Measurements from ENCODE around the gene RAET1E.
"Not testable (repeated sequence)": the region's sequence is repeated elsewhere in the genome, so short reads cannot be mapped to it uniquely, and the experiment has no call there.

Gene RAET1E

DNA sequence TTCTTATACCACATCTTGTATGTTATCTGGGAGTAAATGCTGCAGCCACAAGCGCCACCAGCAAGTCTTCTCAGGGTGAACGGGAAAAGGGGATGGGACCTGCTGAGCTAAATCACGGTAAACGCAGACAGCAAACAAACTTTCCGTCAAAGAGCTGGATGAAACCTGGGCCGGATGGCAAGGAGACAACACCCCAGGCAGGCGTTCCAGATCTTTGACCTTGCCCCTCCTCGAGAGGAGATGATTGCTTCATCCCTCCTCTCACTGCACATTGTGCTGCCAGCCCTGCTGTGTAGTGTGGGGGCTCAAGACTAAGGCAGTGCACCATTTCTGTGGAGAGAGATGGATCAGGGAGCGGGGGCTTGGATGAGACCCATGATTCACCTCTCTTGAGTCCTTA is 9.8 kb downstream of the RAET1E start:
- DNase-seq: no peak

- DNase-seq: no peak
Observed at GRCh38 chr6:149887343-149887742, 10.6 kb downstream of the RAET1E start.

DNA sequence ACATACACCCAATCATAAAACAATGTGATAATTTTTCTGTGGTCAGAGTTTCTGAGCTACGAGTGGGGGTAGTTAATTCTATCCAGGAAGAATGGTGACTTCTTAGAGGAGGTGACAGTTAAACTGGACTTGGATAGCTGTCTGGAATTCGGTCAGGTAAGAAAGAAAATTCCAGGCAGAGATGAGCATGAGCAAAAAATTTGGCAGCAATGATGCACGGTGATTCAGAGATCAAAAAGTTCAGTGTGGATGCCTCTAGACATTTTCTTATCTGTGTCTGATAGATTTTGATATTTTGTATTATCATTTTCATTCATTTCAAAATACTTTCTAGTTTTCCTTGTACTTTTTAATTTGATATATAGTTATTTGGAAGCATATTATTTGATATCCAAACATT is 12.0 kb downstream of the RAET1E start:
- DNase-seq: no peak

DNA sequence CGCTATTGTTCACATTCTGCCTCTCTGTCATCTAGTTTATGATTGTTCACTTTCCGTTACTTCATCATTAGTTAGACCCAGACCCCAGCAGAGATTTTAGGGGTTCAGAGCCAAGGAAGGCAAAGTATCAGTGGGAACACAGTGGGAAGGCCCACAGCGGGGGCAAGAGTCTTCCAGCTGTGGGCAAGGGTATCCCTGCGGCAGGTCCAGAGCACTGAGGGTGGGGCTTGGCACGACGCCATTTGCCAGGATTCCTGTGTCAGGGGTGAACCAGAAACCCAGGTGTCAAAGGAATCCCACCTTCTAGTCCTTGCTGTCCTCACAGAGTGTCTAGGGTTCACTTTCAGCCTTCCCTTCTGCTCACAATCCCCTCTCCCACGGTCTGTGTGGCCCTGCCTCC is 13.3 kb downstream of the RAET1E start:
- DNase-seq: no peak

- DNase-seq: no peak
Observed at GRCh38 chr6:149884215-149884614, 13.7 kb downstream of the RAET1E start.

DNA sequence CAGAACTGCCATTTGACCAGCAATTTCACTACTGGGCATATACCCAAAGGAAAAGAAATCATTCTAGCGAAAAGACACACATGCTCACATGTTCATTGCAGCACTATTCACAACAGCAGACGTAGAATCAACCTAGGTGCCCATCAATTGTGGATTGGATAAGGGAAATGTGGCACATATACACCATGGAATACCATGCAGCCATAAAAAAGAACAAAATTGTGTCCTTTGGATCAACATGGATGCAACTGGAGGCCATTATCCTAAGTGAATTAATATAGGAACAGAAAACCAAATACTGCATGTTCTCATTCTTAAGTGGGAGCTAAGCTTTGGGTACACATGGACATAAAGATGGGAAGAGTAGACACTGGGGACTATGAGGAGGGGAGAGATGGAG is 16.1 kb downstream of the RAET1E start:
- DNase-seq: no peak

- DNase-seq: no peak
Observed at GRCh38 chr6:149881066-149881766, 16.7 kb downstream of the RAET1E start.

- no peak for DNase-seq
Observed at GRCh38 chr6:149877659-149878058, 20.3 kb downstream of the RAET1E start.

GRCh38 chr6:149876241-149876933 is 21.5 kb downstream of the RAET1E start:
- DNase-seq: no peak

DNA sequence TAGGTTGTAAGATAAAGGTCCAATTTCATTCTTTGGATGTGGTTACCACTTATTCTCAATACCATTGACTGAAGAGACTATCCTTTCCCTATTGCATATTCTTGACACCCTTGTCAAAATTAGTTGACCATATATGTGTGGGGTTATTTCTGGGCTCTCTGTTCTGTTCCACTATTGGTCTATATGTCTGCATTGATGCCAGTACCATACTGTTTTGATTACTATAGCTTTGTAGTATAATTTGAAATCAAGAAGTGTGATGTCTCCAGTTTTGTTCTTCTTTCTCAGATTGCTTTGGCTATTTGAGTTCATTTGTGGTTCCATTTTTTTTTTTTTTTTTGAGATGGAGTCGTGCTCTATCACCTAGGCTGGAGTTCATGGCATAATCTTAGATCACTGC is 25.7 kb downstream of the RAET1E start:
- DNase-seq: no peak

GRCh38 chr6:149871182-149871581 is 26.7 kb downstream of the RAET1E start:
- DNase-seq: no peak

DNA sequence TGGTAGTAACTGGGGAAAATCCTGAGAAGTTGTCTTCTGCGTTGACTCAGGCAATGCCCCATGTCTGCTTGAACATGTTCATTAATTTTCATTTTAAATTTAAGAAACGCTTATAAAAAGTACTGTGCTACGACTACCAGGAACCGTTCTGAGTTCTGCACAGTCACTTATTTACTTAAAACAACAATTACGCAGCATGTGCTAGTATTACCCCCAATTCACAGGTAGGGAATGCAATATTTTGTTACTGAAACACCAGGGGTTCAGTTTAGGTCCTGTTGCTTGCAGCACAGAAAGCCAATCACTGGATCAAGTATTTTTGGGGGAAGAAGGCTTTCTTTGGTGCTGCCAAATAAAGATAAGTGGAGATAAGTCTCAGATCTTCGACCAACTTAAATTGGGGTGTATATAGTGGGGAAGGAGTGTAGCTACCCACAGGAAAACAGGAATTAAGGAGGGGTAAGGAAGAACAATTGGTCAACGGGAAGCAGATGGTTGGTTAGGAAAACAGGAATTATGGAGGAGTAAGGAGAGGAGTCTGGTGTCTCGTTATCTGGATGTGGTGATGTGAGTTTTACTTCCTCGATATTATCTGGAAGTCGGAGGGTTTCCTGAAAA is 28.5 kb downstream of the RAET1E start:
- no peak for DNase-seq

GRCh38 chr6:149867876-149868640 is 29.9 kb downstream of the RAET1E start:
- no peak for DNase-seq

- DNase-seq: peak; percentile 88
Observed at GRCh38 chr6:149864578-149865535, 33.1 kb downstream of the RAET1E start.

DNA sequence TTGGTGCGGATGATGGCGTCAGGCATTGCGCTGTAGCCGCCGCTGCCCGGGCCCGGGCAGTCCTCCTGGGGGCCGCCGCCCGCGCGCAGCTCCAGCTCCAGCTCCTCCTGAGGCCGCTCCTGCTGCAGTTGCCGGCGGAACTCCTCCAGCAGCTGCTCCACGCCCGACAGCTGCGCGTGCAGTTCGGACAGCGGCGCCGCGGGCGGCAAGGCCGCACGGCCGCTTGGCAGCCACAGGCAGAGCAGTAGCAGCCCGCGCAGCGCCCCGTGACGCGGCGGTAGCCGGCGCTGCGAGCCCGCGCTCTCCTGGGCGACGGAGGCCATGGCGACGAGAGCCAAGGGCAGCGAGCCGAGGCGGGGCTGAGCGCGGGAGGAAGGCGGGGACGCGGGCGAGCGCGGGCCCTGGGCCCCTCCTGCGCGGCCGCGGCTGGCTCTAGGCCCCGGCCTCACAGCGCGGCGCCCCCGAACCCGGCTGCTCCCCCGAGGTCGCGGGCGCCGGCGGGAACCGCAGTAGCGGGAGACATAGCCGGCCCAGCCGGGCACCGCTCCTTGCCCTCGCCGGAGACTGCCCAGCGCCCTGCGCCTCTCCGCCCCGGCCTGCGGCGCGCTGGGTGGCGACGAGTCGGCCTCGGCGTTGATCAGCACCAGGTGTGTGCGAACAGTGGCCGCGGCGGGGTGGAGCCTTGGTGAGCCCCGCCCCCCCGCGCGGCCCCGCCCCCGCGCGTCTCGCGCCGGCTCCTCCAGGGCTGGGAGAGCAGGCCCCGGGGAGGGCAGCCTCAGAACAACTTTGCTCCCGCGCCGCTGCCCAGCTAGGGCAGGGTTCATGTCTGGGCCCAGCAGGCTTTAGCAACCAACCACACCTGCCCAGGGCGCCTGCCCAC is 34.0 kb downstream of the RAET1E start, which contains the start of gene LRP11:
LRP11 (minus strand) TSS at position 662 of the 880 bp plus-strand sequence; CDS start at position 323, 339 bp downstream.
- peak; percentile 94 for DNase-seq

DNA sequence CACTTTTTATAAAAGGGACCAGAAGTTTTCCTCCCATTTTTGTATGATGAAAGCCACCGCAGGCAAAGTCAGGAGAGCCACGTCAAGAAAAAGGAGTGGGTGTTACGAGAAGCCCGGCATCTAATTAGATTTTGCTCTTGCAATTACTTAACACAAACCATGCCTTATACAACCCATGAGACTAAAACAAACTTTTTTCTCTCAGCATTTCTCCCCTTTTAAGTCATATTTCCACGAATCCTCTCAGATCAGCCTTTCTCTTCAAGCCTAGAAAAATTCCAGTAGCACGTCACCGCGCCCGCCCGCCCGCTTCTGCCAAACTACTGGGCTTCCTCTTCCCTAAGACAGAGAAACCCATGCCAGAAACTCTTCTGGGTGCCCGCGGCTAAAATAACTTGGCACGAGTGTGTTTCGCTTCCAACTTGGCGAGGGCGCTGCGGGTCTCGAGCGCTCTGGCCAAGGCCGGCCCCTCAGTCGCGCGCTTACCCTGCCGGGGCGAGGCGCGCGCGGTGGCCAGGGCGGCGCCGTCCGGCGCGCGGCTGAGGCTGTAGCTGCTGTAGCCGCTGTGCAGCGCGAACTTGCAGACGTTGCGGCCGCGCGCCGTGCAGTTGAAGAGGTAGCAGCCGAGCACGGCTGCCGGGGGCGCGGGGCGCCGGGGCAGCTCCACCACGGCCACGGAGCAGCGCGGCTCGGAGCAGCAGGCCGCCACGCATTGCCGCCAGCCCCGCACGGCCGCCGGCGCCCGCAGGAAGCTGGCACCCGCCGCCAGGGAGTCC is 34.8 kb downstream of the RAET1E start:
- peak; percentile 87 for DNase-seq

DNA sequence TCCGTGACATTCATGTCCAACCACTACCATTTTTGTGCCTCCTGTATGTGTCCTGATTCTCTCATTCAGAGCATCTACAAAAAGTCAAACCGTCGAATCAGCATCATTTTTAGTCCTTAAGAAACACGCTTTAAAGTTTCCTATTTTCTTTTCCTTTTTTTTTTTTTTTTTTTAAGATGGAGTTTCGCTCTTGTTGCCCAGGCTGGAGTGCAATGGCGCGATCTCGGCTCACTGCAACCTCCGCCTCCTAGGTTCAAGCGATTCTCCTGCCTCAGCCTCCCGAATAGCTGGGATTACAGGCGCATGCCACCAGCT is 35.5 kb downstream of the RAET1E start:
- not testable (repeated sequence) for DNase-seq

DNA sequence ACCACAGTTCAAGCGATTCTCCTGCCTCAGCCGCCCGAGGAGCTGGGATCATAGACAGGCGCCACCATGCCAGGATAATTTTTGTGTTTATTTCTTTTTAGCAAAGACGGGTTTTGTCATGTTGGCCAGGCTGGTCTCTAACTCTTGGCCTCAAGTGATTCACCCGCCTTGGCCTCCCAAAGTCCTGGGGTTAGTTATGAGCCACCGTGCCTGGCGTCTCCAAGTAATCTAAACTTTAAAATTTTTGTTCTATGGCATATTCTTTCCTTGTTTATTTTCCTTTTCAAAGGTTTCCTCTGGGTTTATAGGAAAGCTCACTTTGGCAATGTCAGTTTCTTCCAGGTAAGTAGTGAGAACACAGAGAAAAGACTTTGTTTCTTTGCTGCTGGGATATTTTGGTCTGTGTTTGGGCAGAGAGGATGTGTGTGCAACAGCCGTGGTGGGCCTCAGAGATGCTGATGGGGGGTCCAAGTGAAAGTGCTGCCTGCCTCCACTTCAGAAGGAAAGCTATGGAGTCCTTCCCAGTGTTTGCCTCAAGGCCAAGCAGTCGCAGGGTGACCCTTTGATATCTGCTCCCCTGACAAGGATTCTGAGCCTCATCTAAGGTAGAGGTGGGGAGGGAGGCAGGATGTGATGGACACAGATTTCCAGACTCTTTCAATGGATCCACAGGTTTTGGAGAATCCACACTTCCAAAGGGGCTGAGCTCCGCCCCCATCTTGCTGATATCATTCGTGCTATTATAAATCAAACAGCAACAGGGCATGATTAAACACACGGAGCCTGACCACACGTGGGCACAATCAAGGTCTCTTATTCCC is 36.1 kb downstream of the RAET1E start:
- no peak for DNase-seq

GRCh38 chr6:149860834-149861602 is 36.9 kb downstream of the RAET1E start:
- no peak for DNase-seq
